ENCODE data around the gene CACNA1G. TPM values are rescaled to one million over a fixed set of nuclear protein-coding genes. Genes with fewer than 3 reads are reported as not detected.

Gene CACNA1G
- total RNA-seq, 1 donor from 2014 or later, result 0.27 TPM

DNA sequence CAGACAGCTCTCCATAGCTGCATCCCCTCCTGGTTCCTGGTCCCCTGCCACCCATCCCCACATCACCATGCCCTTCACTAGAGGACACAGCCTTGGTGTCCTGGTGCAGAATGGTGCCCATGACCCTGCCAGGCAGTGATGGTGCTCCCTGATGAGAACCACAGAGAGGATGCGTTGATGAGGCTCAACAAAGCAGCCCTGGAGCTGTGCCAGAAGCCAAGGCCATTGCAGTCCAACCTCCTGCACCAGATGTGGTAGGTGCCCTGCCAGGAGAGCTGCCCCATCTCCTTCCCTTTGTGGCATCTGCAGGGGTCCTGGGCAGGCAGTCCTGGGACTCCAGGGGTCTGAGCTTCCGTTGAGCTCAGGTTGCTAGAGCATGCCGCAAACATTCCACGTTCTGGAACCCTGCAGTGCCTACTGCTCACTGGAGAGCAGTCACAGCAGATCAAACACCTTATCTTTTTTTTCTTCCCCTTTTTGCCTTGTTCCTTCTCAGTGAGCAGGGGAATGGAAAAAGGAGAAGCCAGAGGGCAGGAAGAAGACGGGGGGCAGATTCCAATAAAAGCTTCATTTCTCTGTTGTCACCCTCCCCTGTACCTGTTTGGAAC is 33.3 kb upstream of the CACNA1G start:
- peaks cover 56% of the 10 kb centered on the region for H3K27me3 Mint-ChIP-seq (ENCODE audit: low read depth, unreplicated experiment)
- H2AFZ ChIP-seq (ENCODE audit: low read depth, low read length), result no peak overlapping the region
- H3K27me3 ChIP-seq (ENCODE audit: insufficient read depth, low read length), result peaks cover 9% of the 10 kb centered on the region
- no peaks in the 10 kb centered on the region for H3K36me3 ChIP-seq (ENCODE audit: insufficient read depth, low read length)
- H3K36me3 Mint-ChIP-seq (ENCODE audit: low read depth, unreplicated experiment), result no peaks in the 10 kb centered on the region
- H3K27ac Mint-ChIP-seq (ENCODE audit: unreplicated experiment), result no peak overlapping the region
- no peaks in the 10 kb centered on the region for H3K79me2 ChIP-seq (ENCODE audit: insufficient read depth, low read length)
- DNase-seq (ENCODE audit: low read depth) (no peak), FAIRE-seq (no peak)
- TF ChIP-seq, protein P1, sequence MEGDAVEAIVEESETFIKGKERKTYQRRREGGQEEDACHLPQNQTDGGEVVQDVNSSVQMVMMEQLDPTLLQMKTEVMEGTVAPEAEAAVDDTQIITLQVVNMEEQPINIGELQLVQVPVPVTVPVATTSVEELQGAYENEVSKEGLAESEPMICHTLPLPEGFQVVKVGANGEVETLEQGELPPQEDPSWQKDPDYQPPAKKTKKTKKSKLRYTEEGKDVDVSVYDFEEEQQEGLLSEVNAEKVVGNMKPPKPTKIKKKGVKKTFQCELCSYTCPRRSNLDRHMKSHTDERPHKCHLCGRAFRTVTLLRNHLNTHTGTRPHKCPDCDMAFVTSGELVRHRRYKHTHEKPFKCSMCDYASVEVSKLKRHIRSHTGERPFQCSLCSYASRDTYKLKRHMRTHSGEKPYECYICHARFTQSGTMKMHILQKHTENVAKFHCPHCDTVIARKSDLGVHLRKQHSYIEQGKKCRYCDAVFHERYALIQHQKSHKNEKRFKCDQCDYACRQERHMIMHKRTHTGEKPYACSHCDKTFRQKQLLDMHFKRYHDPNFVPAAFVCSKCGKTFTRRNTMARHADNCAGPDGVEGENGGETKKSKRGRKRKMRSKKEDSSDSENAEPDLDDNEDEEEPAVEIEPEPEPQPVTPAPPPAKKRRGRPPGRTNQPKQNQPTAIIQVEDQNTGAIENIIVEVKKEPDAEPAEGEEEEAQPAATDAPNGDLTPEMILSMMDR (IDR thresholded peaks at IDR 0.05; ENCODE audit: insufficient read depth, low read depth, low read length), result no peak
- TF ChIP-seq EZH2 (IDR thresholded peaks at IDR 0.05; ENCODE audit: insufficient read depth, low read length), result no peak
- H3K4me3 Mint-ChIP-seq (ENCODE audit: unreplicated experiment), result no peak overlapping the region
- no peaks in the 10 kb centered on the region for H3K4me1 ChIP-seq (ENCODE audit: insufficient read depth, low read length)
- no peak overlapping the region for H3K27ac ChIP-seq (ENCODE audit: low read depth, low read length)
- H3K4me2 ChIP-seq (ENCODE audit: low read length), result no peak overlapping the region
- H3K9ac ChIP-seq (ENCODE audit: low read length), result no peak overlapping the region
- no peak overlapping the region for H3K4me3 ChIP-seq (ENCODE audit: insufficient read depth, low read depth, low read length)
- H4K20me1 ChIP-seq (ENCODE audit: insufficient read depth, low read length), result no peaks in the 10 kb centered on the region
- peaks cover 2% of the 10 kb centered on the region for H3K4me1 Mint-ChIP-seq (ENCODE audit: low read depth, unreplicated experiment)
- H3K9me3 ChIP-seq (ENCODE audit: insufficient read depth, low read depth, low read length), result no peaks in the 10 kb centered on the region
- peaks cover 4% of the 10 kb centered on the region for H3K9me3 Mint-ChIP-seq (ENCODE audit: unreplicated experiment)

DNA sequence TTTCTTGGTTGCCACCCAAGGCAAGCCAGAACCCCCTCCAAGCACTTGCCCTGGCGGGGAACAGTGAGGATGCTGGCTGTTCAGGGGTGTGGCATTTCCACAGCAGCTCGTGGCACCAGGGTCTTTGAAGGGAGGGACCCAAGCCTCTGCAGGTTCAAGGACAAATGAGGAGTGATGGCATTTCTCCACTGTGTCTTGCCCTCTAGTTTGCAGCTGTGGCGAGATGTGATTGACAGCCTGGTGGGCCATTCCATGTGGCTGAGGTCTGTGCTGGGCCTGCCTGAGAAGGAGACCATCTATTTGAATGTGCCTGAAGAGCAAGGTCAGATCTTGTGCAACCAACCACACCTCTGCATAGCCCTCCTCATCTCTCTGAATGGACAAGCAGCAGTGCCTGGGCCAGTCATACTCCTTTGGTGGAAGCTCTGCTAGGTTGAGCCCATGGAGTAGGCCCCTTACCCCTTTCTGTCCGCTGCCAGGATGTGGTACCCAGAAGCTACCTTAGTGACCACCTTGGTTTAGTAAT is 32.5 kb upstream of the CACNA1G start:
- no peak overlapping the region for H2AFZ ChIP-seq (ENCODE audit: low read depth, low read length)
- no peaks in the 10 kb centered on the region for H3K9me3 ChIP-seq (ENCODE audit: insufficient read depth, low read depth, low read length)
- TF ChIP-seq EZH2 (IDR thresholded peaks at IDR 0.05; ENCODE audit: insufficient read depth, low read length), result no peak
- TF ChIP-seq, protein P1 (IDR thresholded peaks at IDR 0.05; ENCODE audit: insufficient read depth, low read depth, low read length), result no peak
- H3K4me2 ChIP-seq (ENCODE audit: low read length), result no peak overlapping the region
- H3K9ac ChIP-seq (ENCODE audit: low read length), result no peak overlapping the region
- H4K20me1 ChIP-seq (ENCODE audit: insufficient read depth, low read length), result no peaks in the 10 kb centered on the region
- H3K4me1 Mint-ChIP-seq (ENCODE audit: low read depth, unreplicated experiment), result peaks cover 2% of the 10 kb centered on the region
- peaks cover 4% of the 10 kb centered on the region for H3K9me3 Mint-ChIP-seq (ENCODE audit: unreplicated experiment)
- H3K36me3 ChIP-seq (ENCODE audit: insufficient read depth, low read length), result no peaks in the 10 kb centered on the region
- no peaks in the 10 kb centered on the region for H3K36me3 Mint-ChIP-seq (ENCODE audit: low read depth, unreplicated experiment)
- H3K27ac Mint-ChIP-seq (ENCODE audit: unreplicated experiment), result no peak overlapping the region
- FAIRE-seq (no peak), DNase-seq (ENCODE audit: low read depth) (no peak)
- no peak overlapping the region for H3K4me3 ChIP-seq (ENCODE audit: insufficient read depth, low read depth, low read length)
- peaks cover 17% of the 10 kb centered on the region for H3K27me3 ChIP-seq (ENCODE audit: insufficient read depth, low read length)
- H3K4me1 ChIP-seq (ENCODE audit: insufficient read depth, low read length), result no peaks in the 10 kb centered on the region
- no peak overlapping the region for H3K4me3 Mint-ChIP-seq (ENCODE audit: unreplicated experiment)
- H3K79me2 ChIP-seq (ENCODE audit: insufficient read depth, low read length), result no peaks in the 10 kb centered on the region
- H3K27ac ChIP-seq (ENCODE audit: low read depth, low read length), result no peak overlapping the region
- H3K27me3 Mint-ChIP-seq (ENCODE audit: low read depth, unreplicated experiment), result peaks cover 60% of the 10 kb centered on the region

DNA sequence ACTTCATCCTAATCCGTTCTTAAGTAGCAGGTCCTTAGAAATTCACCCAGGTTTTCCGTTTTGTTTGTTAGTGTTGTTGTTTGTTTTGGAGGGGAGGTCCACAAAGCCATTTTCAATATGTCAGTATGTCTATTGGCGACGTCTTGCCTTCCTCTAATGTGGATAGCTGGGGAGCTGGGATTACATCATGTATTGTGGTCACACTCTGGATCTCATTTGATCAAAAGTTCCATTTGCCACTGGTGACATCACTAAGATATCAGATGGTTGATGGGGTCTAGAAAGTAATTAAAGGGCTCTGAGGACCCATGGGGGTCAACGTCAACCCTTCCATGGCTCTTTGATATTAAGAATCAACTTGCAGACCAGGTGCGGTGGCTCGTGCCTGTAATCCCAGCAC is 30.7 kb upstream of the CACNA1G start:
- Histone ChIP-seq H3K79me2 (ENCODE audit: insufficient read depth, low read length) (no peaks in the 10 kb centered on the region), H2AFZ (ENCODE audit: low read depth, low read length) (no peak overlapping the region), H3K27me3 (ENCODE audit: insufficient read depth, low read length) (peaks cover 21% of the 10 kb centered on the region), H4K20me1 (ENCODE audit: insufficient read depth, low read length) (no peaks in the 10 kb centered on the region), H3K36me3 (ENCODE audit: insufficient read depth, low read length) (no peaks in the 10 kb centered on the region), H3K4me3 (ENCODE audit: insufficient read depth, low read depth, low read length) (no peak overlapping the region), H3K4me2 (ENCODE audit: low read length) (no peak overlapping the region), H3K9ac (ENCODE audit: low read length) (no peak overlapping the region), H3K9me3 (ENCODE audit: insufficient read depth, low read depth, low read length) (no peaks in the 10 kb centered on the region), H3K4me1 (ENCODE audit: insufficient read depth, low read length) (peaks cover 11% of the 10 kb centered on the region), H3K27ac (ENCODE audit: low read depth, low read length) (no peak overlapping the region)
- FAIRE-seq (no peak), DNase-seq (ENCODE audit: low read depth) (no peak)
- Mint-ChIP-seq H3K4me1 (ENCODE audit: low read depth, unreplicated experiment) (peaks cover 10% of the 10 kb centered on the region), H3K36me3 (ENCODE audit: low read depth, unreplicated experiment) (no peaks in the 10 kb centered on the region), H3K9me3 (ENCODE audit: unreplicated experiment) (peaks cover 6% of the 10 kb centered on the region), H3K4me3 (ENCODE audit: unreplicated experiment) (no peak overlapping the region), H3K27ac (ENCODE audit: unreplicated experiment) (no peak overlapping the region), H3K27me3 (ENCODE audit: low read depth, unreplicated experiment) (peaks cover 66% of the 10 kb centered on the region)
- TF ChIP-seq EZH2 (IDR thresholded peaks at IDR 0.05; ENCODE audit: insufficient read depth, low read length), result no peak
- TF ChIP-seq, protein P1 (IDR thresholded peaks at IDR 0.05; ENCODE audit: insufficient read depth, low read depth, low read length), result no peak
